K562 (cell line): ENCODE measurements around the gene CRTC3. TPM values are rescaled to one million over a fixed set of nuclear protein-coding genes. Genes with fewer than 3 reads are reported as not detected.
A peak's percentile ranks its signal among the peaks of the same experiment; 100 is the strongest.

Source experiments
- ATAC-seq: fragments of 200-7000 bp; cut with Tn5 transposase; 3 replicates; pipeline ENCODE4 v1.9.1; 2020; ENCODE audit warnings: moderate library complexity
- BruUV-seq: library from RNA; stranded (reverse); fragments of 400-500 nt; replicated peaks from 2 replicates; lab custom pipeline; 2021; lab: Mats Ljungman, UMichigan
- CTCF ChIA-PET: fragments of 300-600 bp; formaldehyde crosslinking; extraction: SDS; loops from one replicate; lab custom pipeline; 2021; ENCODE audit warnings: low intra/inter-chr PET ratio; lab: Yijun Ruan, JAX
- POLR2A ChIA-PET: fragments of 300-600, 350-650 bp; sonication (Branson Sonifier 250); formaldehyde crosslinking; extraction: SDS; loops from one replicate; lab custom pipeline; 2021; ENCODE audit warnings: antibody characterized with exemption, inconsistent platforms; lab: Yijun Ruan, JAX
- DNase-seq, 4 experiments: peaks; one replicate each; pipeline versions ENCODE4 v3.0.0 to v3.0.0-alpha.2; 2011 to 2018; ENCODE audit warnings: low spot score in 3 of 4, mixed read lengths in 3 of 4; ENCODE audit errors: extremely low read depth in 1 of 4
- FAIRE-seq: peaks from 2 replicates; lab custom pipeline; 2011; peaks lifted over from hg19 to GRCh38; lab: Jason Lieb, UNC
- H2AFZ ChIP-seq: 2 replicates; pipeline ENCODE4 v1.6.0; 2011; ENCODE audit warnings: low read depth, low read length, control low read depth, inconsistent platforms
- H3K27ac ChIP-seq: fragments of 200-600 bp; 3 replicates; pipeline ENCODE4 v1.8.0; 2011; ENCODE audit warnings: low read depth, mild to moderate bottlenecking, control low read depth, inconsistent platforms, low read length, moderate library complexity, mixed read lengths; ENCODE audit errors: extremely low read depth
- H3K27me3 ChIP-seq, 2 experiments: fragments of 300-600 bp in 1 of 2; 2 replicates in 1 of 2; 3 replicates in 1 of 2; pipeline versions ENCODE4 v1.6.0 to v1.8.0; 2011; ENCODE audit warnings: inconsistent platforms in 2 of 2, low read length in 2 of 2, mild to moderate bottlenecking in 1 of 2, mixed read lengths in 1 of 2, moderate library complexity in 1 of 2; ENCODE audit not compliant: control insufficient read depth in 2 of 2, insufficient read depth in 2 of 2
- H3K36me3 ChIP-seq: fragments of 300-600 bp; 3 replicates; pipeline ENCODE4 v1.8.0; 2011; ENCODE audit warnings: mild to moderate bottlenecking, low read length, inconsistent platforms; ENCODE audit not compliant: control insufficient read depth, insufficient read depth
- H3K4me1 ChIP-seq, 2 experiments: fragments of 200-600 bp in 1 of 2; replicated peaks in 1 of 2; 2 replicates in 1 of 2; 3 replicates in 1 of 2; pipeline versions ENCODE4 v1.5.1 to v1.8.0; 2011; ENCODE audit warnings: inconsistent platforms in 2 of 2, low read length in 2 of 2, mild to moderate bottlenecking in 1 of 2, mixed read lengths in 1 of 2, moderate library complexity in 1 of 2; ENCODE audit not compliant: control insufficient read depth in 2 of 2, insufficient read depth in 2 of 2
- H3K4me2 ChIP-seq: 2 replicates; pipeline ENCODE4 v1.6.1; 2011; ENCODE audit warnings: low read length, control low read depth, inconsistent platforms, mixed read lengths; ENCODE audit not compliant: insufficient read depth
- H3K4me3 ChIP-seq: fragments of 200-600 bp; sonication (generic), shearing (Covaris generic); 2 replicates; pipeline ENCODE4 v1.5.1; 2016; ENCODE audit warnings: control low read depth, inconsistent platforms
- H3K79me2 ChIP-seq: fragments of 200-600 bp; 3 replicates; pipeline ENCODE4 v1.8.0; 2011; ENCODE audit warnings: low read length, inconsistent platforms; ENCODE audit not compliant: control insufficient read depth, insufficient read depth
- H3K9ac ChIP-seq, 2 experiments: 2 replicates each; pipeline versions ENCODE4 v1.6.0 to v1.6.1; 2011; ENCODE audit warnings: low read depth in 2 of 2, low read length in 2 of 2, control low read depth in 1 of 2, inconsistent platforms in 1 of 2, mild to moderate bottlenecking in 1 of 2, mixed read lengths in 1 of 2; ENCODE audit not compliant: insufficient read depth in 1 of 2
- H3K9me1 ChIP-seq: one replicate; pipeline ENCODE4 v1.6.0; 2011; ENCODE audit warnings: inconsistent platforms, mild to moderate bottlenecking, low read length, moderate library complexity; ENCODE audit not compliant: control insufficient read depth, insufficient read depth
- H3K9me3 ChIP-seq: replicated peaks from 2 replicates; pipeline ENCODE4 v1.5.1; 2011; ENCODE audit warnings: low read depth, low read length, inconsistent platforms; ENCODE audit not compliant: control insufficient read depth, insufficient read depth
- H4K20me1 ChIP-seq: replicated peaks from 2 replicates; pipeline ENCODE4 v1.6.1; 2011; ENCODE audit warnings: low read length, inconsistent platforms, mixed read lengths; ENCODE audit not compliant: control insufficient read depth, insufficient read depth
- E2F4 ChIP-seq: sonication (generic); formaldehyde crosslinking; IDR thresholded peaks from 2 replicates; pipeline ENCODE4 v1.8.0; 2022; ENCODE audit warnings: mild to moderate bottlenecking, low read depth, missing genetic modification reagents
- MAFF ChIP-seq: IDR thresholded peaks from 2 replicates; pipeline ENCODE4 v1.6.1; 2012; ENCODE audit warnings: low read length, improper control_type of control experiment
- MEIS2 ChIP-seq: fragments of 450-650 bp; IDR thresholded peaks from 2 replicates; pipeline ENCODE4 v1.6.1; 2014; ENCODE audit warnings: mild to moderate bottlenecking; ENCODE audit not compliant: partially characterized antibody
- NFXL1 ChIP-seq: fragments of 450-650 bp; formaldehyde crosslinking; IDR thresholded peaks from 2 replicates; pipeline ENCODE4 v1.4.0; 2021; ENCODE audit warnings: mild to moderate bottlenecking
- PBX2 ChIP-seq, 2 experiments: IDR thresholded peaks in 1 of 2; conservative IDR thresholded peaks in 1 of 2; 2 replicates each; pipeline ENCODE4 v1.6.1; 2016; ENCODE audit warnings: low read depth in 2 of 2, mild to moderate bottlenecking in 1 of 2, missing compliant biosample characterization in 1 of 2, missing genetic modification characterization in 1 of 2, moderate library complexity in 1 of 2
- SIX5 ChIP-seq, 2 experiments: IDR thresholded peaks; 2 replicates each; pipeline ENCODE4 v1.6.1; 2011; ENCODE audit warnings: low read length in 2 of 2, borderline replicate concordance in 1 of 2, low read depth in 1 of 2, mild to moderate bottlenecking in 1 of 2, moderate library complexity in 1 of 2; ENCODE audit not compliant: insufficient read depth in 1 of 2
- U2AF1 ChIP-seq: fragments of 200-400 bp; formaldehyde crosslinking; optimal IDR thresholded peaks from 2 replicates; pipeline ENCODE3; 2017; ENCODE audit warnings: mild to moderate bottlenecking, low read depth, low read length, moderate library complexity
- ZBTB1 ChIP-seq: sonication (generic); formaldehyde crosslinking; IDR thresholded peaks from 2 replicates; pipeline ENCODE4 v1.8.1; 2023; ENCODE audit warnings: missing genetic modification reagents, low read depth, mild to moderate bottlenecking, borderline replicate concordance
- WGBS: fragments of 100-300 bp; shearing (Covaris generic); methylation state at CpG from one replicate; pipeline ENCODE4 v1.1.6; 2016; ENCODE audit warnings: low coverage, mixed read lengths; ENCODE audit not compliant: insufficient coverage; ENCODE audit errors: missing lambda C conversion rate; 5-methylcytosine and 5-hydroxymethylcytosine counted together
- in situ Hi-C: fragments of 300-500 bp; cut with MboI; formaldehyde crosslinking; loops from 4 replicates; pipeline ENCODE4 v1.15.0; 2018; ENCODE audit warnings: inconsistent platforms, mixed read lengths
- intact Hi-C: fragments of 100-400 bp; cut with micrococcal nuclease; formaldehyde crosslinking; loops from 2 replicates; pipeline ENCODE4 v1.14.2; 2022
- polyA plus RNA-seq, 8 experiments: library from polyadenylated mRNA; depleted of rRNA in 4 of 8; stranded (reverse) in 5 of 8; unstranded in 3 of 8; fragments of >200 nt; fragmentation: Nextera tagmentation in 2 of 8; fragmentation: Illumina TruSeq in 1 of 8; extraction: Ambion mirVana in 2 of 8; extraction: Trizol in 1 of 8; gene quantifications; 2 replicates each; pipeline versions ENCODE4 v1.2.1 to v1.2.3, GENCODE V29; 2011 to 2014; ENCODE audit warnings: inconsistent platforms in 1 of 8, missing spikeins in 1 of 8
- total RNA-seq, 7 experiments: library from RNA; depleted of rRNA in 6 of 7; stranded (reverse); fragments of >200 nt in 6 of 7; fragmentation: Illumina TruSeq in 2 of 7; extraction: Trizol in 2 of 7; gene quantifications; 2 replicates each; pipeline versions ENCODE4 v1.2.1 to v1.2.3, GENCODE V29; 2011 to 2021; ENCODE audit warnings: low replicate concordance in 1 of 7

CRTC3 gene
- total and polyA plus RNA-seq, 9 of the 15 experiments (the other 6 are each of a cell fraction or from before 2014, with no cell fraction given) = 1.2 to 19.0 (median 11.6) TPM

- TF ChIP-seq SIX5 (IDR thresholded peaks at IDR 0.05; ENCODE audit: borderline replicate concordance in 1 of 2, insufficient read depth in 1 of 2, low read depth in 1 of 2, low read length in 2 of 2) (no peak), MAFF (peak; percentile 53; the same call in 1 of the 2 replicates)
Measured at GRCh38 chr15:90483637-90484036, 46.1 kb upstream of the CRTC3 start (continued).

GRCh38 chr15:90487186-90487585 is 42.5 kb upstream of the CRTC3 start:
- Histone ChIP-seq H2AFZ (no peak overlapping the region), H4K20me1 (no peaks in the 10 kb centered on the region; the same call in 1 of the 2 replicates), H3K4me1 (no peaks in the 10 kb centered on the region), H3K79me2 (no peaks in the 10 kb centered on the region), H3K9ac (no peak overlapping the region), H3K4me3 (no peak overlapping the region), H3K27ac (no peak overlapping the region), H3K27me3 (no peaks in the 10 kb centered on the region), H3K9me1 (no peaks in the 10 kb centered on the region), H3K36me3 (peaks cover 79% of the 10 kb centered on the region), H3K9me3 (no peaks in the 10 kb centered on the region), H3K4me2 (no peak overlapping the region)
- CTCF ChIA-PET = no interaction called here
- FAIRE-seq = no peak
- 84% methylated on average over 8 of the region's 8 CpGs for WGBS
- intact Hi-C loops = loop anchor here (10.0 kb wide), 1 partner anchor 208 kb away; no protein-coding TSS in a partner anchor
- in situ Hi-C loops = no loop called here
- no peak for ATAC-seq
- no peak for DNase-seq
- no TSS peak for BruUV-seq
- POLR2A ChIA-PET = no interaction called here
- TF ChIP-seq ZBTB1 (CRISPR knock-in tag) = no peak

GRCh38 chr15:90489514-90489913 is 40.2 kb upstream of the CRTC3 start:
- 50% methylated on average over 1 of the region's 1 CpG for WGBS
- Histone ChIP-seq H2AFZ (no peak overlapping the region), H3K36me3 (peaks cover 78% of the 10 kb centered on the region), H3K27ac (no peak overlapping the region), H3K4me3 (no peak overlapping the region), H3K9ac (no peak overlapping the region; a peak in 1 of 4 replicates), H3K4me2 (no peak overlapping the region), H3K79me2 (no peaks in the 10 kb centered on the region), H3K9me3 (no peaks in the 10 kb centered on the region), H3K9me1 (no peaks in the 10 kb centered on the region), H3K4me1 (no peaks in the 10 kb centered on the region), H3K27me3 (no peaks in the 10 kb centered on the region), H4K20me1 (no peaks in the 10 kb centered on the region)
- ATAC-seq = no peak
- intact Hi-C loops (loop anchor here (10.0 kb wide), 1 partner anchor 205 kb away; no protein-coding TSS in a partner anchor), in situ Hi-C loops (no loop called here)
- BruUV-seq = no TSS peak
- ChIA-PET POLR2A (interaction anchor here (0.6 kb wide), 1 partner anchor 109 kb away, joined by 3 read pairs; no protein-coding TSS in a partner anchor), CTCF (no interaction called here)
- no peak for DNase-seq
- no peak for FAIRE-seq
- no peak for TF ChIP-seq PBX2 (CRISPR knock-in tag; IDR thresholded peaks at IDR 0.05; ENCODE audit: low read depth)
- TF ChIP-seq PBX2 (tag; conservative IDR thresholded peaks at IDR 0.05; ENCODE audit: low read depth) = peak; percentile 87
- no peak for TF ChIP-seq E2F4 (CRISPR knock-in tag)
- TF ChIP-seq U2AF1 = no peak
- peak; percentile 75 for TF ChIP-seq MEIS2
- TF ChIP-seq NFXL1 (CRISPR knock-in tag) = no peak
